ENCODE data around the gene C16orf78. TPM values are rescaled to one million over a fixed set of nuclear protein-coding genes. Genes with fewer than 3 reads are reported as not detected.

C16orf78 gene, protein sequence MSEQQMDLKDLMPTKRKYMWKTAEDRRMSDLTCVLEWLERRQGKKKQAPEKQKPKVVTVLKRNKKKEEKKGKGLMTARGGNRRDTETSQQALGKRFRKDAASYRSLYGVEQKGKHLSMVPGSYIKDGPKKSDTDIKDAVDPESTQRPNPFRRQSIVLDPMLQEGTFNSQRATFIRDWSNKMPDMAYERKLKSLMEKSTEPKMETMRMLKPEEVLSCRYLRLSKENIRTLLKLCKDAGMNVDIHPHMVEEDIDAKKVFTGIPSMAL
- total RNA-seq (not detected in 2 replicates), polyA plus RNA-seq (not detected in 2 replicates)

DNA sequence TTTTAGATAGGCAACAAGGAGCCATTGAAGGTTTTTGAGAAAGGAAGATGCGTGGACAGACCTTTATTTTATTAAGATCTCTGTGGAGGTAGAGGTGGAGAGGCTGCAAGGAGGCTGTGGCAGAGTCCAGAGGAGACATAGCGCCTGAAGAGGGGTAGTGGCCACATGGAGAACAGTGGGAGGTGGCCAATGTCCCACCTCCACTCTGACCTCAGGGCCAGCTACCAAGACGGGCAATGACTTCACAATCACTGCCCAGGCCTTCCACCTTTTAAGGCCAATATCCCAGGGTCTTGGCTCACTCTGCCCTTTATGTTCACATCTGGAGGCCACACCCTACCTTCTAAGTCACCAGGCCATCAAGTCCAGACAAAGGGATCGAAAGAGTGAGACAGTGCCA lies at the start of gene C16orf78:
C16orf78 (plus strand) TSS at position 301 of the 400 bp plus-strand sequence. CDS start 136 bp downstream, outside the sequence.
- no peak within 1 kb of the TSS for H3K4me2 ChIP-seq
- no peak within 1 kb of the TSS for H3K27ac ChIP-seq
- no peak within 1 kb of the TSS for H2AFZ ChIP-seq
- H3K27me3 ChIP-seq: no peaks in the 10 kb centered on the region
- H3K36me3 ChIP-seq (replicated peaks; ENCODE audit: insufficient read depth, low read depth): no peaks in the 10 kb centered on the region
- no peaks in the 10 kb centered on the region for H3K9me2 ChIP-seq (replicated peaks; ENCODE audit: insufficient read depth)
- H3K4me1 ChIP-seq (ENCODE audit: insufficient read depth): no peaks in the 10 kb centered on the region
- H3K79me2 ChIP-seq: no peaks in the 10 kb centered on the region
- WGBS (ENCODE audit: low lambda C conversion rate, missing lambda C conversion rate): 85% methylated on average over 4 of the region's 4 CpGs
- no peak for DNase-seq (ENCODE audit: low spot score)
- no peak within 1 kb of the TSS for H3K4me3 ChIP-seq
- TF ChIP-seq EZH2 (IDR thresholded peaks at IDR 0.05; ENCODE audit: borderline replicate concordance) (no peak), EZH2phosphoT487 (IDR thresholded peaks at IDR 0.05; ENCODE audit: low read depth, severe bottlenecking, unreplicated experiment) (no peak)
- TF ChIP-seq, protein P1, sequence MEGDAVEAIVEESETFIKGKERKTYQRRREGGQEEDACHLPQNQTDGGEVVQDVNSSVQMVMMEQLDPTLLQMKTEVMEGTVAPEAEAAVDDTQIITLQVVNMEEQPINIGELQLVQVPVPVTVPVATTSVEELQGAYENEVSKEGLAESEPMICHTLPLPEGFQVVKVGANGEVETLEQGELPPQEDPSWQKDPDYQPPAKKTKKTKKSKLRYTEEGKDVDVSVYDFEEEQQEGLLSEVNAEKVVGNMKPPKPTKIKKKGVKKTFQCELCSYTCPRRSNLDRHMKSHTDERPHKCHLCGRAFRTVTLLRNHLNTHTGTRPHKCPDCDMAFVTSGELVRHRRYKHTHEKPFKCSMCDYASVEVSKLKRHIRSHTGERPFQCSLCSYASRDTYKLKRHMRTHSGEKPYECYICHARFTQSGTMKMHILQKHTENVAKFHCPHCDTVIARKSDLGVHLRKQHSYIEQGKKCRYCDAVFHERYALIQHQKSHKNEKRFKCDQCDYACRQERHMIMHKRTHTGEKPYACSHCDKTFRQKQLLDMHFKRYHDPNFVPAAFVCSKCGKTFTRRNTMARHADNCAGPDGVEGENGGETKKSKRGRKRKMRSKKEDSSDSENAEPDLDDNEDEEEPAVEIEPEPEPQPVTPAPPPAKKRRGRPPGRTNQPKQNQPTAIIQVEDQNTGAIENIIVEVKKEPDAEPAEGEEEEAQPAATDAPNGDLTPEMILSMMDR (IDR thresholded peaks at IDR 0.05; ENCODE audit: poor library complexity): no peak
- no peaks in the 10 kb centered on the region for H4K20me1 ChIP-seq (ENCODE audit: insufficient read depth, poor library complexity, severe bottlenecking)
- H3K9me3 ChIP-seq (ENCODE audit: low read depth): no peaks in the 10 kb centered on the region

DNA sequence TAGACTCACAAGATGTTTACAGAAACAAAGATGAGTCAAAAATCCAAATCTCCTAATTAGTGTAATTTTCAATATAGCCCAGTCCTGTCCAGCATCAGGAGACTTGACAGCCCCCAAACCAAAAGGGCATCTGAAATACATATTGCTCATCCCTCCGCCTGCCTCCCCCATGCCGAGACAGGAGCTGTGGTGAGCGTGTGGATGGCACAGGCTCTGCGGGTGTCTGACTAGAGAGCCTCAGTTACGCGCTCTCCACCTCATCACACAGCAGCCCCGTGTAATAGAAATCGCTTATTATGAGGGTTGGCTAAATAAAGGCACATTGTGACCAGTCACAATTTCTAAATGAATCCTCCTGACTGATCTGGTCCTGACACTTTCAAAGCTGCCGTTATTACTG lies 48.9 kb upstream of the C16orf78 start:
- Histone ChIP-seq H4K20me1 (ENCODE audit: insufficient read depth, poor library complexity, severe bottlenecking) (no peaks in the 10 kb centered on the region), H2AFZ (no peak overlapping the region), H3K4me1 (ENCODE audit: insufficient read depth) (no peaks in the 10 kb centered on the region), H3K36me3 (replicated peaks; ENCODE audit: insufficient read depth, low read depth) (no peaks in the 10 kb centered on the region), H3K79me2 (no peaks in the 10 kb centered on the region), H3K4me2 (no peak overlapping the region), H3K9me2 (replicated peaks; ENCODE audit: insufficient read depth) (no peaks in the 10 kb centered on the region), H3K27ac (no peak overlapping the region), H3K9me3 (ENCODE audit: low read depth) (no peaks in the 10 kb centered on the region), H3K27me3 (peaks cover 4% of the 10 kb centered on the region), H3K4me3 (no peak overlapping the region)
- TF ChIP-seq, protein P1 (IDR thresholded peaks at IDR 0.05; ENCODE audit: poor library complexity): no peak
- no peak for TF ChIP-seq EZH2 (IDR thresholded peaks at IDR 0.05; ENCODE audit: borderline replicate concordance)
- no peak for TF ChIP-seq EZH2phosphoT487 (IDR thresholded peaks at IDR 0.05; ENCODE audit: low read depth, severe bottlenecking, unreplicated experiment)
- DNase-seq (ENCODE audit: low spot score): no peak
- 88% methylated on average over 9 of the region's 9 CpGs for WGBS (ENCODE audit: low lambda C conversion rate, missing lambda C conversion rate)

DNA sequence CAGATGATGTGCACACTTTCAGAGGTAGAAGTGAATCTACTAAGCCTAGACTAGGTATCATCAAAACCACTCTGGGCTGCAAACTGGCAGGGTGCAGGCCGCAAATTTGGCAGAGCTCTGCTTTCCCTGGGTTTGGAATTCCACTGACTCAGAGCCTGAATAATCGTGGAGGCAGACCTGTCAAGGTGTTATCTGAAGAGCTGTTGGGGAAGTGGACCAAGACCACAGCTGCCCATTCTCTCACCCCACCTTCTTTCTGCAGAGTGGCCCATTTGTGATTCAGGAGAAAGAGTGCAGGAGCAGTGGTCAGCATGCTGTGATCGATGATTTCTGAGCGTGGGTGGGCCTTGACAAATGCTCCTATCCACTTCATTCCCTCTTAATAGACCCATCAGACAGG lies 46.1 kb upstream of the C16orf78 start:
- H3K27ac ChIP-seq: no peak overlapping the region
- H3K4me3 ChIP-seq: no peak overlapping the region
- H3K27me3 ChIP-seq: peaks cover 4% of the 10 kb centered on the region
- H3K79me2 ChIP-seq: no peaks in the 10 kb centered on the region
- WGBS (ENCODE audit: low lambda C conversion rate, missing lambda C conversion rate): 71% methylated on average over 4 of the region's 4 CpGs
- H2AFZ ChIP-seq: no peak overlapping the region
- no peaks in the 10 kb centered on the region for H4K20me1 ChIP-seq (ENCODE audit: insufficient read depth, poor library complexity, severe bottlenecking)
- no peaks in the 10 kb centered on the region for H3K9me3 ChIP-seq (ENCODE audit: low read depth)
- H3K4me2 ChIP-seq: no peak overlapping the region
- no peaks in the 10 kb centered on the region for H3K9me2 ChIP-seq (replicated peaks; ENCODE audit: insufficient read depth)
- DNase-seq (ENCODE audit: low spot score): no peak
- TF ChIP-seq, protein P1 (IDR thresholded peaks at IDR 0.05; ENCODE audit: poor library complexity): no peak
- TF ChIP-seq EZH2phosphoT487 (IDR thresholded peaks at IDR 0.05; ENCODE audit: low read depth, severe bottlenecking, unreplicated experiment) (no peak), EZH2 (IDR thresholded peaks at IDR 0.05; ENCODE audit: borderline replicate concordance) (no peak)
- no peaks in the 10 kb centered on the region for H3K4me1 ChIP-seq (ENCODE audit: insufficient read depth)
- no peaks in the 10 kb centered on the region for H3K36me3 ChIP-seq (replicated peaks; ENCODE audit: insufficient read depth, low read depth)
